Transverse colon (tissue), 3 donors: ENCODE data around the gene FCN3.

Experiments
- POLR2A ChIP-seq: fragments of 450-650 bp; IDR thresholded peaks from one replicate; pipeline ENCODE4 v1.6.1; 2016; ENCODE audit warnings: antibody characterized with exemption, mild to moderate bottlenecking, moderate library complexity
- TF ChIP-seq, protein P1 (sequence below), 5 experiments: fragments of 200-600 bp in 3 of 5; fragments of 450-650 bp in 2 of 5; sonication (generic) in 3 of 5; IDR thresholded peaks; 1 replicate in 2 of 5; 2 replicates in 3 of 5; pipeline ENCODE4 v1.5.1; 2016 to 2017; ENCODE audit warnings: antibody characterized with exemption in 5 of 5, inconsistent platforms in 3 of 5, mild to moderate bottlenecking in 2 of 5, moderate library complexity in 1 of 5

DNA sequence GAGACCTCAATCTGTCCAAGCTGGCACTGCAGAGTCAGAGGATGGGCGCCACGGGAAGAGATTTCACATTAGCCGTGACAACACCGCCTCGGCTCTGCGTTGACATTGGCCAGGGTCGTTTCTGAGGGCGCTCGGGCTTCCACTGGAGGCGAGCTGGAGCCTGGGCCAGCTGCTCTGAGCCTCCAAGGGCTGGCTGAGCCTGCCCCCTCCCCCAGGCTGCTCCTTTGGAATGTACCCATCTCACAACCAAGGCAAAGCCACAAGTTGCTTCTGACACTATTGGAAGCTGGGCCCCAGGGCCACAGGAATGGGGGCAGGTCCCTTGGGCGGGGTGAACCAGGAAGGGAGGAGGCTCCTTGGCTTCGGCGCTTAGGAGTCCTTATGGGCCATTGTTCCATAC lies 30.4 kb upstream of the FCN3 start:
- TF ChIP-seq, protein P1, sequence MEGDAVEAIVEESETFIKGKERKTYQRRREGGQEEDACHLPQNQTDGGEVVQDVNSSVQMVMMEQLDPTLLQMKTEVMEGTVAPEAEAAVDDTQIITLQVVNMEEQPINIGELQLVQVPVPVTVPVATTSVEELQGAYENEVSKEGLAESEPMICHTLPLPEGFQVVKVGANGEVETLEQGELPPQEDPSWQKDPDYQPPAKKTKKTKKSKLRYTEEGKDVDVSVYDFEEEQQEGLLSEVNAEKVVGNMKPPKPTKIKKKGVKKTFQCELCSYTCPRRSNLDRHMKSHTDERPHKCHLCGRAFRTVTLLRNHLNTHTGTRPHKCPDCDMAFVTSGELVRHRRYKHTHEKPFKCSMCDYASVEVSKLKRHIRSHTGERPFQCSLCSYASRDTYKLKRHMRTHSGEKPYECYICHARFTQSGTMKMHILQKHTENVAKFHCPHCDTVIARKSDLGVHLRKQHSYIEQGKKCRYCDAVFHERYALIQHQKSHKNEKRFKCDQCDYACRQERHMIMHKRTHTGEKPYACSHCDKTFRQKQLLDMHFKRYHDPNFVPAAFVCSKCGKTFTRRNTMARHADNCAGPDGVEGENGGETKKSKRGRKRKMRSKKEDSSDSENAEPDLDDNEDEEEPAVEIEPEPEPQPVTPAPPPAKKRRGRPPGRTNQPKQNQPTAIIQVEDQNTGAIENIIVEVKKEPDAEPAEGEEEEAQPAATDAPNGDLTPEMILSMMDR (IDR thresholded peaks at IDR 0.05) = no peak
- no peak for TF ChIP-seq POLR2A
